COR-L47 (cell line): ENCODE data around the gene STXBP6.
"Not testable (repeated sequence)": the region's sequence is repeated elsewhere in the genome, so short reads cannot be mapped to it uniquely, and the experiment has no call there.

Source experiments
- DNase-seq: peaks from one replicate; lab custom pipeline; 2025; lab: John Stamatoyannopoulos, UW

The STXBP6 gene

DNA sequence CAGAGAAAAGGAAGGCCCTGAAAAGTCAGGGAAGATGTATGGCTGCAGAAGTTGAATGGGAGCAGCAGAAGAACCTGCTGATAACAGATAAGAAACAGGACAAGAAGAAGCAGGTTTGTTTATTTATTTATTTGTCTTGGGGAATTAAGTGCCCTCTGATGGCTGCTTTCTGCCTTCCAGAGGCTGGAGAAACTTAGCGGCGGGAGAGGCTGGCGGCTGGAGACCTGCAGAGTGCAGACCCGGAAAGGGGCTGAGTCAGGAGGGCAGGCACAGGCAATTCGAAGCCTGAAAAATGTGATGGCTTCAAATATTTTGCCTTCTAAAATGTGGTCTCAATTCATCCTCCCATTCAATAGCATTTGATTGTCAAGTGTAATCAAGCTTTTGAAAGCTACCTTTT, 247.7 kb downstream of the STXBP6 start:
- no peak for DNase-seq

DNA sequence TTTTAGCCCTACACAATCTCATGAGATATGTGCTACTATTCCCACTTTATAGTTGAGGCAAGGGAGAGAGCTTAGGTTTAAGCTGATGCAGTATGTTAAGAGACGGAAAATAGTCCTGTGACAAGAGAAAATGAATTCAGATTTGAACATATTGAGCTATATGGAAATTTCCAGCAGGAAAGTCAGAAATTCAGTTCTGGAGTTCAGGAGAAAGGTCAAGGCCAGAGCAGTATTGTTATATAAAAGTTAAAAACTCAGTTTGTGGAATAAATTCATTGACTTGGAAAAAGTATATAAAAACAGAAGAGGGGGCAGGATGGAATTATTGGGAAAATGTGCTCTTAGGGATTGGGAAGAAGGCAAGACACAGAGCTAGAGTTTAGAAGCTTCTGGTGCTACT, 248.9 kb downstream of the STXBP6 start:
- DNase-seq: no peak

DNA sequence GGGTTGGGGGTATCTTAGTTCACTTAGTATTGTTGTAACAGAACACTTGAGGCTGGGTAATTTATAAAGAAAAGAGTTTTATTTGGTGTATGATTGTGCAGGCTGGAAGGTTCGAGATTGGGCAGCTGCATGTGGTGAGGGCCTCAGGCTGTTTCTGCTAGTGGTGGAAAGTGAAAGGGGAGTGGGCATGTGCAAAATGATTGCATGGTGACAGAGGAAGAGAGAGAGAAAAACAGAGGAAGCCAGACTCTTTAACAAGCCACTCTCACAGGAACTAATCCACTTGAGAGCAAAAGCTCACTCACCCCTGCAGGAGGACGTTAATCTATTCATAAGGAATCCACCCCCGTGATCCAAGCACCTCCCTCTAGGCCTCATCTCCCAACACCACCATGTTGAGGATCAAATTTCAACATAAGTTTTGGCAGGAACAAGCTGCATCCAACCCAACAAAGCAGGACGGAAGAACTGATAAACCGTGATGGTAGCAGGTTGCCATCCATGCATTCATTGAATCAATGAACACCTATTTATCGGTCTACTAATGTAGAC, 251.0 kb downstream of the STXBP6 start:
- no peak for DNase-seq

DNA sequence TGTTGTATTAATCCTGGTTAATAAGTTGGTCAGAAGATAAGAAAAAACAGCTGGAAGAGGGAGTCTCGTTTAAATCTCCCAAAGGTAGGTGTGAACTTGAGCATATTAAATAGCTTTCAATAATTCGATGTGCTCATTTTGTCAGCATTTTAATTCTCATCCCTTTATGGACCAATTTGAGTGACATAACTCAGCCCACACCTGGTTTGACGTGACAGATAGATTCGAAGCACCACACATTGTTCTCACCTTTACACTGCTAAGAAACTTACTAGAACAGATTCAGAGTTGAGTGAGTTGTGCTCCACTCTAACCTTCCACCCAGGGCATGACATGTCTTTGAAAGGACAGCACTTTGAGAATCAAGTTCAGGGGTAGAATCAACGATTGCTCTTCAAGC, 254.5 kb downstream of the STXBP6 start:
- DNase-seq: no peak

DNA sequence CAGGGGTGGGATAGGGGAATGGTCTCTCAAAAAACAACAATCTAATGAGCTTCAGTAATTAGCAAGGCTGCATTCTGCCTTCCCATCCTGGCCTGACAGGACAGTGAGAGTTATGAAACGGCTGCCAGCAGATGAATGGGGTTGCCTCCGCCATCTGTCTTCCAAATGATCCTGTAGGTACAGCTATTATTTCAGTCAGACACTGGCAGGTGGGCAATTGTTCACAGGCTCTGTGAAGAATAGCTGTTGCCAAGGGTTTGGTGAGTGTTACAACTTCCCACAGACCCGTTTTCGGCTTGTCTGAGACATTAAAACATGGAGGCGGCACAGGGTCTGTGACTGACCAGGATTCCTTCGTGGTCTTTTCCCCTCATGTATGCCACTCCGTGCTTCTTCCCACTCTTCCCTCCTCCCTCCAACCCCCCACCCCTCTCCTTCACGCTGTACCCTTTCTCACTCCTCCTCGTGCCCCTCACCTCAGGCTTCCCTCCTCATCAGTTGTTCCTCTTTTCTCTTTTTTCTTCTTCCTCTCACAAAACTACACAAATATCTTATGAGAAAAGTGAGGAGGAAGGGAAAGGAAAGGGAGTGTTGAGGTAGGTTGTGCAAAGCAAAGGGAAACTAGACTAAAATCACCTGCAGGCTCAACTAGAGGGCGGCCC, 255.2 kb downstream of the STXBP6 start:
- no peak for DNase-seq

DNA sequence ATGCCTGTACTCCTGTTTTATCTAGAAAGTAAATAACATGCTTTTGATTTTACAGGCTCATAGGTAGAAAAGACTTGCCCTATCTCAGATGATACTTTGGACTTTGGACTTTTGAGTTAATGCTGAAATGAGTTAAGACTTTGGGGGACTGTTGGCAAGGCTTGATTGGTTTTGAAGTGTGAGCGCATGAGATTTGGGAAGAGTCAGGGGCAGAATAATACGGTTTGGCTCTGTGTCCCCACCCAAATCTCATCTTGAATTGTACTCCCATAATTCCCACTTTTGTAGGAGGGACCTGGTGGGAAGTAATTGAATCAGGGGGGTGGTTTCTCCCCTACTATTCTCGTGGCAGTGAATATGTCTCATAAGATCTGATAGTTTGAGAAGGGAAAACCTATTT, 259.8 kb downstream of the STXBP6 start:
- DNase-seq: no peak

DNA sequence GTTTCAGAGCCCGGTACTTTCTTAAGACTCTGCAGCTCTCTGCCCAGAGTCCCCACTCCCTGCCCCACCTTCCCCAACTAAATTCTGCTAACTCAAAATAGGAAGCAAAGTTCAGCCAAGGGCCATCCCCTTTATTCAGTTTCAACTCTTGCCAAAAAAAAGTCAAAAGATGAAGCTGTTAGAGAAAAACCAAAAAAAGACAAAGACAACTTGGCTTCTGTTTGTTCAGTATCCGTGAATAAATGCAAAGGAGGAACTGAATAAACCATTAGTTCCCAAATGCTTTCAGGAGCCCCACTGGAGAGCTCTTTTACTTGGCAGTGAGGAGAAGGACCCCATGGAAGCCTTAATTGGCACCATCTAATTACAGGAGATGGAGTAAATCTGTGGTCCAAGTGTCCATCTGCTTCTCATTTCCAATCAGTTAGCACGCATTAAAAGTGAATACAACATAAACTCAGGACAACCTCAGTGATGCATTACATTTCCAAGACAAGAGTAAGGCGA, 260.5 kb downstream of the STXBP6 start:
- DNase-seq: no peak

DNA sequence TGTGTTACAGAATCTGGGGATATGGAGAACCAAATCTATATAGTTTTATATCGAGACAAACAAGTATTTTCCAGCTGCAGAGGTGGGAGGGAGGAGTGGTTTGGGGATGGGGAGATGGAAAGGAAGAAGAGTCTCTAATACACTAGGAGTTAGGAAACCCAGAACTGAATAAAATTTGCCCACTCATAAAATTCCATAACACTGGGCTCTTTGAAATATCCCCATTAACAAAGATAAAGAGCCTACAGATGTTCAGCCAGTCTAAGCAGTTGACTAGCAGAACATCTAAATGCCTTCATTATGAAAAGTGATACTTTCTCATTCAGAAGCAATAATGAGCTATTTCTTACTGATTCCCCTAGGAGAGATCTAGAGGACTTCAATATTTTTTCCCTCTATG, 264.2 kb downstream of the STXBP6 start:
- DNase-seq: no peak

DNA sequence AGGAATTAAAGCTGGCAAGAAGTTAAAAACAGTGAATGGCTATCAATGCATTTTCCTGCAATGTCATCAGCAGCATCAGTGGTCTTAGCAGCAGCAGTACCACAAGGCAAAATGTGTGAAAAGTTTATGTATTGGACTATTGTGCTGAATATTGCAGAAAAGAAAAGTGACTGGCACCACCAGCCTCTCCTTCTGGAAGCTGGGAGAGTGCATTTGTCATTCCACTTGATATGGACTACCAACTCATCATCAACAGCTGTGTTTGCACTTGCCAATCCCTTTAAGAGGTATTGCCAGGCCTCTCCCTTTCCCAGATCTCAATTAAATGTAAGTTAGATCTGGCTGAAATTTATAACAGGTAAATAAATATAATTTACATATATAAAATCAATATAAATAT, 265.0 kb downstream of the STXBP6 start:
- no peak for DNase-seq

DNA sequence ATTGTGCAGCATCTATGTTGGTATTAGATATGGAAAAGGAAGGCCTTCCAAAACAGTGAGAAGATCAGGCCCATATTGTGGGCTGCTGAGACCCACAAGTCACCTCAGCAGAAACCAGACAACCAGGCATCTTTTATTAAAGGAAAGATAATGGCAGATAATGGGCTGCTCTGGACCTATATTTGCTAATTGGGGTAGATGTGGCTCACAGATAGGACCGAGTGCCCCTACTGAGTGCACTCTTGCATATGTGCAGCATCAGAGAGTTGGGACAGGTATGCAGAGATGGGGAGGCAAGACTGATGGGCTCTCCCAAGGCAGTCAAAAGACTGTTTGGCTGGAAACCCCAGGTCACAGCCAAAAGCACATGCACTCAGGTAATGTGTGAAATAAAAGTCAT, 266.2 kb downstream of the STXBP6 start:
- no peak for DNase-seq

DNA sequence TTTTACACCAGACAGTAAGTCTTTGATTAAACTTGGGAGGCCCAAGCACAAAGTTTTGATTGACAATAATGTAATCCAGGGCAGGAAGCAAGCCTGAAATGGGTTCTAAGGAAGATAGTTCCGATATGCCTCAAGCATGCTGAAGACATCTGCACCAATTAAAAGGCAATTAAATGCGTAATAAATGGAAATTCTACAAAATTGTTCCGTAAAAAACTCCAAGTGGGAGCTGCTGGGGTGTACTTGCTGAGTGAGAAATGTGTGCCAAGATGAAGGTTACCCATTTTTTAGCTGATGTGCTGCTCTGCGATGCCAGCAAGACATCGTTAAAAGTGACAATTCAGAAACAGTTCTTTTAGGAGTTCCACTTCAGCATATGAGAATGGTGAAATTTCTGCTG, 269.7 kb downstream of the STXBP6 start:
- no peak for DNase-seq

DNA sequence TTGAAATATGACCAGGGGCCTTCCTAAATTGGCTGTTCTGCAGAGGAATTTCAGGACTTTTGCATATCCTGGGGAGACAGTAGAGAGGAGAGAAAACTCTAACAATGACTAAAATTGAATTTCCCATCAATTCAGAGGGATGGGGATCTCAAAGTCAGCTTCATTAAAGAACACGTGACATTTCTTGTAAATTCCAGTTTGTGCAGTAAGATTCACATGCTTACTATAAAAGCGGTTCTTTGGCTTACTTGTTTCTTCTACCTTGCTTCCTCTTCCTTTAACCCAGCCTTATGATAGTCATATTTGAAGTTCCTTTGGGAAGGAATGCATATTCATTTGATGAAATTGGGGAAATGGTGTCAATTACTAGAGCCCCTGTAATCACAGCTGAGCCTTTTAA, 272.3 kb downstream of the STXBP6 start:
- no peak for DNase-seq

DNA sequence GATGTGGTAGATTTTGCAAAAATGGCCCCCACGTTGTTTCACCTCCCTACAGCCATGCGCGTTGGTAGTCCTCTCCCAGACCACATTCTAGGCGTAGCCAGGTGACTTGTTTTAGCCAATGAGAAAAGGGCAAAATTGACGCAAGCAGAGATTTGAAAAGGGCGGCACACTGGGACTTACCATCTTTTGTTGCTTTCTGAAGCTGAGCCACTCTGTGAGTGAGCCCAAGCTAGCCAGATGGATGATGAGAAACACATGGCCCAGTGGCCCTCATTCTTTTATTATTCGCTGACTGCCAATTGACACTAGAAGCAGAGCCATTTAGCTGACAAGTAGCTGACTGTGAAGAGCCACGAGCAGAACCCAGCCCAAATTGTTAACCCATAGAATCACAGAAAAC, 274.0 kb downstream of the STXBP6 start:
- no peak for DNase-seq

DNA sequence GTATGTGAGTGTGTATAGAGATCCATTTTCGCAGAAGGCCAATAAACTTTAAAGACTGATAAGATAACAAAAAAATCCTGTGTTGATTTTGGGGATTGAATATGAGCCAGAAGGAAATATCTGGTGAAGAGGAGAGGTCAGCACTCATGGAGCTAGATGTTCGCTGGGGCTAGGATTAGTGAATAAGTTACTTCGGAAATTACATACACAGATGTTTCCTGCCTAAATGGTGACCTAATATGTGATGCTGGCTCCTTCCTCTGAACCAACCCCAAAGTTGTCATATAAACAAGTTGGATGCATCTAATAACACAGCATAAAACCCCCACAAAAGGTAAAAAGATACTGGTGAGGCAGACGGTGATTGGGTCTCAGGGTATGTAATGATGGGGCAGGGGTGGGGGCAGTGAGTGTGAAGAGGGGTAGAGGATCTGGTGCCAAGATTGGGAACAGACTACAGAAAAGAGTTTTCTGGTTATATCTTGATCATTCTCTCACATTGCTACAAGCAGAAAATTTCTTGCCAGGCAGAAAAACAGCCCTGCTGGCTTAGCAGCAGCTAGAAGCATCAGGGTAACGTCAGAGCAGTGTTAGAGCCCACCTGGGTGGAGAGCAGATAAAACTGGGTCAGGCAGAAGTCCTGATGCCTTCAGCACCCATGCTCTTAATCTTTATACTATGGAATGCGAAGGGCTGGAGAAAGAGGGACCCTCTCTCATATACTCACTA, 275.6 kb downstream of the STXBP6 start:
- no peak for DNase-seq

DNA sequence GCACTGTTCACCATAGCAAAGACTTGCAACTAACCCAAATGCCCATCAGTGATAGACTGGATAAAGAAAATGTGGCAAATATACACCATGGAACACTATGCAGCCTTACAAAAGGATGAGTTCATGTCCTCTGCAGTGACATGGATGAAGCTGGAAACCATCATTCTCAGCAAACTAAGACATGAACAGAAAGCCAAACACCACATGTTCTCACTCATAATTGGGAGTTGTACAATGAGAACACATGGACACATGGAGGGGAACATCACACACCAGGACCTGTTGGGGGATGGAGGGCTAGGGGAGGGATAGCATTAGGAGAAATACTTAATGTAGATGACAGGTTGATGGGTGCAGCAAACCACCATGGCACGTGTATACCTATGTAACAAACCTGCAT, 276.4 kb downstream of the STXBP6 start:
- DNase-seq: not testable (repeated sequence)

DNA sequence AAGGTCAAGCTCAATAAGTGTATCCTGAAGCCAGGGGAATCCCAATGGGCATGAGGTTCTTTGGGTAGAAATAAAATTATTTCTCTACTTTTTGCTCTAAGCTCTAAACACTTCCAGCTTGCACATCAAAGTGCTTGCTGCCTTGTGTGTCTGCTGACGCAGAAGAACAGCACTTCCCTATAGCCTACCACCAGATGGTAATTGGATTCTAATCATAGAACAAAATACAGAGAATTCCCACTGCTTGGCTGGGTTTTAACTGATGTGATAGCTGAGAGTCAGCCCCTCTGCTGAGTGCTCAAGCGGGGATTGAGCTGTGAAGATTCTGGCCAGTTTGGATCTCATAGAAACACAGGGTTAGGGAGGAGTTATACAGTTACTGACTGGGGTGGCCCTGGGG, 283.5 kb downstream of the STXBP6 start:
- no peak for DNase-seq

DNA sequence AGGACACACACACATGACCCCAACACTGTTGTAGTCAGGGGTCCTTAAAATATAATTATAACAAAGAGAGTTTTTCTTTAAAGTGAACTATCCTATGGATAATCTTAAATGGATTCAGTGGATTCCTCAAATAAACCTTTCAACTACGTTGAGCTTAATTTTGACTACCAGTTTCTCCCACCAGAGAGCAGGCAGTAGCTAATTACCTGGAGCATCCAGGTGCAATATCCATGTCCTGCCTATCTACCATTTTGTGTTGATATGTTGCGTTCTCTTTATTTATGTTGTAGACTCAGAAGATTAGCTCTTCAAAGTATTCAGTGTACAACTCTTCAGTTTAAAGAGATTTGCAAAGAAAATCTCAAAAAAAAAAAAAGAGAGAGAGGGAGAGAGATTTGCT, 288.8 kb downstream of the STXBP6 start:
- no peak for DNase-seq
